T-helper 22 cell (primary cell): ENCODE measurements around the gene FGF19.

Source experiments
- DNase-seq: peaks from one replicate; pipeline ENCODE4 v3.0.0-alpha.2; 2020; ENCODE audit warnings: low read depth

The FGF19 gene

GRCh38 chr11:69703768-69704507 lies at the start of gene FGF19:
Gene FGF19, minus strand, starts transcription at chr11:69704022. Its CDS starts 146 bp downstream, at chr11:69703876.
- no peak for DNase-seq

GRCh38 chr11:69752890-69753289 lies 49.1 kb upstream of the FGF19 start:
- DNase-seq, result no peak

GRCh38 chr11:69750875-69751597 lies 47.2 kb upstream of the FGF19 start:
- DNase-seq, result no peak

- no peak for DNase-seq
Observed at GRCh38 chr11:69750108-69750850, 46.5 kb upstream of the FGF19 start.

- DNase-seq, result no peak
Observed at GRCh38 chr11:69748637-69749036, 44.8 kb upstream of the FGF19 start.

- no peak for DNase-seq
Observed at GRCh38 chr11:69746752-69747742, 43.2 kb upstream of the FGF19 start.

- DNase-seq, result no peak
Observed at GRCh38 chr11:69746140-69746539, 42.3 kb upstream of the FGF19 start.

- no peak for DNase-seq
Observed at GRCh38 chr11:69745201-69745600, 41.4 kb upstream of the FGF19 start.

GRCh38 chr11:69744435-69744834 lies 40.6 kb upstream of the FGF19 start:
- no peak for DNase-seq

- no peak for DNase-seq
Observed at GRCh38 chr11:69734841-69735240, 31.0 kb upstream of the FGF19 start.

- no peak for DNase-seq
Observed at GRCh38 chr11:69734367-69734766, 30.5 kb upstream of the FGF19 start.

- DNase-seq, result no peak
Observed at GRCh38 chr11:69732910-69733309, 29.1 kb upstream of the FGF19 start.

- no peak for DNase-seq
Observed at GRCh38 chr11:69731110-69731509, 27.3 kb upstream of the FGF19 start.

- DNase-seq, result no peak
Observed at GRCh38 chr11:69730500-69730899, 26.7 kb upstream of the FGF19 start.

- DNase-seq, result no peak
Observed at GRCh38 chr11:69729252-69729651, 25.4 kb upstream of the FGF19 start.

- DNase-seq, result no peak
Observed at GRCh38 chr11:69727266-69727665, 23.4 kb upstream of the FGF19 start.

GRCh38 chr11:69726481-69726880 lies 22.7 kb upstream of the FGF19 start:
- DNase-seq, result no peak

GRCh38 chr11:69726019-69726418 lies 22.2 kb upstream of the FGF19 start:
- DNase-seq, result no peak

- DNase-seq, result no peak
Observed at GRCh38 chr11:69721745-69722144, 17.9 kb upstream of the FGF19 start.

GRCh38 chr11:69721106-69721505 lies 17.3 kb upstream of the FGF19 start:
- DNase-seq, result no peak

- no peak for DNase-seq
Observed at GRCh38 chr11:69718912-69719311, 15.1 kb upstream of the FGF19 start.

GRCh38 chr11:69718147-69718546 lies 14.3 kb upstream of the FGF19 start:
- DNase-seq, result no peak
